ENCODE measurements around the gene KCNQ5. TPM values are rescaled to one million over a fixed set of nuclear protein-coding genes. Genes with fewer than 3 reads are reported as not detected.
A peak's percentile ranks its signal among the peaks of the same experiment; 100 is the strongest.

KCNQ5 gene
- total RNA-seq, 1 experiment from 2014 or later = 2.0 TPM

GRCh38 chr6:72622094-72622940, 453 bp downstream of the KCNQ5 start:
- peak; percentile 53 for ATAC-seq
- peak; percentile 57; the same call in 1 of the 2 replicates for TF ChIP-seq ZNF281 (CRISPR knock-in tag; IDR thresholded peaks at IDR 0.05)
- peak; percentile 68; the same call in 1 of the 2 replicates for TF ChIP-seq MAX (CRISPR knock-in tag; IDR thresholded peaks at IDR 0.05)
- TF ChIP-seq ETV6 (CRISPR knock-in tag; IDR thresholded peaks at IDR 0.05) = peak; percentile 78
- no peak for TF ChIP-seq ZNF317 (CRISPR knock-in tag; IDR thresholded peaks at IDR 0.05; ENCODE audit: borderline replicate concordance, low read depth)
- peak; percentile 95 for TF ChIP-seq ZNF423 (CRISPR knock-in tag; IDR thresholded peaks at IDR 0.05)
- TF ChIP-seq FOXJ3 (CRISPR knock-in tag; IDR thresholded peaks at IDR 0.05; ENCODE audit: borderline replicate concordance) = no peak
- TF ChIP-seq KAT7 (CRISPR knock-in tag; IDR thresholded peaks at IDR 0.05; ENCODE audit: borderline replicate concordance) = peak; percentile 20; the same call in 1 of the 2 replicates
- TF ChIP-seq RELA (CRISPR knock-in tag; IDR thresholded peaks at IDR 0.05; ENCODE audit: borderline replicate concordance) = peak; percentile 48; the same call in 1 of the 2 replicates
- TF ChIP-seq MLX (CRISPR knock-in tag; IDR thresholded peaks at IDR 0.05) = no peak
- TF ChIP-seq ZNF138 (CRISPR knock-in tag; conservative IDR thresholded peaks at IDR 0.05) = no peak
- TF ChIP-seq FOXP1 (CRISPR knock-in tag; IDR thresholded peaks at IDR 0.05; ENCODE audit: borderline replicate concordance) = 0 out of 2 replicates have a peak, but pooled peaks have one; percentile 38
- TF ChIP-seq PRRX2 (CRISPR knock-in tag; IDR thresholded peaks at IDR 0.05) = no peak
- no peak for TF ChIP-seq JAZF1 (CRISPR knock-in tag; IDR thresholded peaks at IDR 0.05)
- TF ChIP-seq ESRRA (CRISPR knock-in tag; IDR thresholded peaks at IDR 0.05; ENCODE audit: borderline replicate concordance) = peak; percentile 25; the same call in 1 of the 2 replicates
- no peak for TF ChIP-seq AR (CRISPR knock-in tag; IDR thresholded peaks at IDR 0.05)
- peak; percentile 68; the same call in 1 of the 2 replicates for TF ChIP-seq E2F1 (CRISPR knock-in tag; IDR thresholded peaks at IDR 0.05)
- TF ChIP-seq HMGXB4 (CRISPR knock-in tag; IDR thresholded peaks at IDR 0.05) = peak; percentile 48; the same call in 1 of the 2 replicates
- DNase-seq (ENCODE audit: low spot score) = peak; percentile 52
- H3K27me3 Mint-ChIP-seq (ENCODE audit: low read depth) = peaks cover 63% of the 10 kb centered on the region
- CTCF ChIA-PET = interaction anchor here (0.6 to 1.6 kb wide), 8 partner anchors 10 to 512 kb away, joined by 3 to 6 read pairs (median 3); no protein-coding TSS in a partner anchor
- H3K4me1 Mint-ChIP-seq = peaks cover 26% of the 10 kb centered on the region
- POLR2A ChIA-PET = no interaction called here
- H3K9me3 Mint-ChIP-seq = no peaks in the 10 kb centered on the region
- peak overlapping the region; percentile 84 for H3K4me3 Mint-ChIP-seq
- H3K36me3 Mint-ChIP-seq = no peaks in the 10 kb centered on the region
- no peak overlapping the region for H3K27ac Mint-ChIP-seq

Data from WTC11 (cell line).